ENCODE data around the gene EEF1G.

- TF ChIP-seq CTCF (conservative IDR thresholded peaks at IDR 0.05; ENCODE audit: low read length) (no peak), EZH2phosphoT487 (IDR thresholded peaks at IDR 0.05; ENCODE audit: borderline replicate concordance, low read depth, low read length) (no peak)
These were observed 35.0 kb downstream of the EEF1G start for GRCh38 chr11:62538470-62539237.

Data from OCI-LY7 (cell line).